ENCODE data around the gene MAGEF1.

Gene MAGEF1

GRCh38 chr3:184682671-184683070 lies 29.2 kb downstream of the MAGEF1 start:
- TF ChIP-seq, protein P1, sequence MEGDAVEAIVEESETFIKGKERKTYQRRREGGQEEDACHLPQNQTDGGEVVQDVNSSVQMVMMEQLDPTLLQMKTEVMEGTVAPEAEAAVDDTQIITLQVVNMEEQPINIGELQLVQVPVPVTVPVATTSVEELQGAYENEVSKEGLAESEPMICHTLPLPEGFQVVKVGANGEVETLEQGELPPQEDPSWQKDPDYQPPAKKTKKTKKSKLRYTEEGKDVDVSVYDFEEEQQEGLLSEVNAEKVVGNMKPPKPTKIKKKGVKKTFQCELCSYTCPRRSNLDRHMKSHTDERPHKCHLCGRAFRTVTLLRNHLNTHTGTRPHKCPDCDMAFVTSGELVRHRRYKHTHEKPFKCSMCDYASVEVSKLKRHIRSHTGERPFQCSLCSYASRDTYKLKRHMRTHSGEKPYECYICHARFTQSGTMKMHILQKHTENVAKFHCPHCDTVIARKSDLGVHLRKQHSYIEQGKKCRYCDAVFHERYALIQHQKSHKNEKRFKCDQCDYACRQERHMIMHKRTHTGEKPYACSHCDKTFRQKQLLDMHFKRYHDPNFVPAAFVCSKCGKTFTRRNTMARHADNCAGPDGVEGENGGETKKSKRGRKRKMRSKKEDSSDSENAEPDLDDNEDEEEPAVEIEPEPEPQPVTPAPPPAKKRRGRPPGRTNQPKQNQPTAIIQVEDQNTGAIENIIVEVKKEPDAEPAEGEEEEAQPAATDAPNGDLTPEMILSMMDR (IDR thresholded peaks at IDR 0.05; ENCODE audit: control extremely low read depth, extremely low read depth, low read depth, missing control alignments): no peak
- DNase-seq (ENCODE audit: extremely low spot score): no peak
- ChIA-PET CTCF (no interaction called here), POLR2A (no interaction called here)

DNA sequence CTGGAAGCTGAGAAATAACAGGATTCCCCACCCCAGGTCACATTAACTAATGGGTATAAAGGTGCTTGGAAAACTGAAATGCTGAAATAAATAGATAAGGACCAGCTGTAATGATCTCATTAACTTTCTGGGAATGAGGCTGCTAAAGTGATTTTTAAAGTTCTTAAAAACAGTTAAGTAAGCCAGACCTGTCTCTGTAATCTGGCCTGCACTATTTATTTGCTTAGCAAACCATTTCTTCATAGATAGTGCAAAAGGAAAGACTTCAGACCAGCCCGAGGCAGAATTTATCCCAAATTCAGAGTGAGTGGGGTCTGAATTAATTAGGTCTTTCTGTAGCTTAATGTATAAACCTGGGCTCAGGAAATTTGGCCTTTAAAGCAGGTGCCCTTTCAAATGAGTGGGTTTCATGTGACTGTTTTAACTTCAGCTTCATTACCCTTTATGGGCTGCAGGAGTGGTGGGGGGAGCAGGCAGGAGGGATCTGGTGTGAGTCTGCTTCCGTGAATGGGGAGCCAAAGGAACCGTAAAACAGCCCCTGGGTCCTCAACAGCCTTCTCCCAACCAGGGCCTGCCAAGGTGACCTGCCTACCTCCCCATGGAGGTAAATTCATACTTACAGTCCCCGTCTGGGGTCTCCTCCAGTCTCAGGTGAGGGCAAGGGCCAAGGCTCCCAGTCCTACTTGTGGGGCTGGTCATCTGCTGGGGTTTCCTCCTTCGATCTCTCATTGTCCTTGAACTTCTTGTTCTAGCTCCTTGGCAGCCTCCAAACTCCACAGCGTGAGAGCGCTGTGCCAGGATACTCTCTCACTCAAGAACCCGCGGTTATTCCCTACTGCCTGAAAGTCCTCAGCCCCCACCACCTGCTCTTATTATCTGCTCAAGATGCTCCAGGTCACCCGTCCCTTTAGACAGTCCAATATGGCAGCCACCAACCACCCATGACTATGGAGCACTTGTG lies 31.2 kb downstream of the MAGEF1 start:
- TF ChIP-seq, protein P1 (IDR thresholded peaks at IDR 0.05; ENCODE audit: control extremely low read depth, extremely low read depth, low read depth, missing control alignments): no peak
- POLR2A ChIA-PET: no interaction called here
- no peak for DNase-seq (ENCODE audit: extremely low spot score)
- CTCF ChIA-PET: interaction anchor here (1.3 kb wide), 1 partner anchor 46 kb away, joined by 3 read pairs; no protein-coding TSS in a partner anchor

GRCh38 chr3:184679056-184679816 lies 32.6 kb downstream of the MAGEF1 start:
- ChIA-PET CTCF (interaction anchor here (1.3 kb wide), 1 partner anchor 48 kb away, joined by 3 read pairs; no protein-coding TSS in a partner anchor), POLR2A (no interaction called here)
- no peak for DNase-seq (ENCODE audit: extremely low spot score)
- TF ChIP-seq, protein P1 (IDR thresholded peaks at IDR 0.05; ENCODE audit: control extremely low read depth, extremely low read depth, low read depth, missing control alignments): no peak

DNA sequence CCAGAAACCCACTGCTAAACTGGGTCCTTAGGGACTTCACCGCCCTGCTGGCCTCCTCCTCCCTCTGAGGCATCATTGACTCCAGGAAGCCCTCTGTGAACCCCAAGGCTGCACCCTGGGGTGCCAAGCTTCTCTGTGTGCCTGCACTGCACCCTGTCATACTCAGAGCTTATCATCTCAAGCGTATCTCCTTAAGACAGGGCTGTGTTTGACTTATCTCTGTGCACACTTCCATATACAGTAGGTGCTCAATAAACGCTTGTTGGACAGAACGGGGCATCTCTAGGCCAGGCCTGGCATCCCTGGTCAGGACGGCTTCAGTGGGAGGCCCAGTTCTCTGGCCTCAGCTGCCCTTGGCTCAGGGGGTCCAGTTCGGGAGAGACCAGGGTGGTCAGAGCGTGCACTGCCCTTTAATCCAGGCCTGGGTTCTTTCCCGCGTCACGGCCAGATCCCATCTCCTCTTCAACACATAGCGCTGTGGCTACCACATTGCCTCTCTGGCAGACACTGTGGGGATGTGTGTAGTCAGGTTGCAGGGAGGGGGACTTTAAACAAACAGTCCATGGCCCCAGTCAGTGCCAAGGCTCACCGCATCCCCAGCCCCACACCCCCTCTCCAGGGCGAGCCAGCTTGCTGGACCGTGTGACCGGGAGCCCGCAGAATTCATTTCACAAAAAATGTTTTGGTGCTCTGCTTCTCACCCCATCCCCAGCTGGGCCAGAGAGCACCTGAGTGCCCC lies 33.4 kb downstream of the MAGEF1 start:
- TF ChIP-seq, protein P1 (IDR thresholded peaks at IDR 0.05; ENCODE audit: control extremely low read depth, extremely low read depth, low read depth, missing control alignments): no peak
- CTCF ChIA-PET: no interaction called here
- DNase-seq (ENCODE audit: extremely low spot score): no peak

GRCh38 chr3:184677344-184678316 lies 34.2 kb downstream of the MAGEF1 start:
- TF ChIP-seq, protein P1 (IDR thresholded peaks at IDR 0.05; ENCODE audit: control extremely low read depth, extremely low read depth, low read depth, missing control alignments): no peak
- ChIA-PET CTCF (no interaction called here), POLR2A (interaction anchor here (0.5 kb wide), 1 partner anchor 13 kb away, joined by 8 read pairs; no protein-coding TSS in a partner anchor)
- DNase-seq (ENCODE audit: extremely low spot score): no peak

More for the DNA sequence above, 33.4 kb downstream of the MAGEF1 start:
- POLR2A ChIA-PET: no interaction called here
